GM19193 (cell line): ENCODE data around the gene HOXA7.

Source experiments
- POLR2A ChIP-seq: IDR thresholded peaks from 4 replicates; pipeline ENCODE4 v1.6.1; 2011; ENCODE audit not compliant: insufficient read depth, insufficient read length; ENCODE audit errors: extremely low read depth

HOXA7 gene

GRCh38 chr7:27197137-27198042 is 40.9 kb upstream of the HOXA7 start:
- no peak for TF ChIP-seq POLR2A

- no peak for TF ChIP-seq POLR2A
Observed at GRCh38 chr7:27196287-27196767, 39.9 kb upstream of the HOXA7 start.

- TF ChIP-seq POLR2A = no peak
Observed at GRCh38 chr7:27194686-27195379, 38.4 kb upstream of the HOXA7 start.

GRCh38 chr7:27194002-27194352 is 37.5 kb upstream of the HOXA7 start:
- no peak for TF ChIP-seq POLR2A

- no peak for TF ChIP-seq POLR2A
Observed at GRCh38 chr7:27193335-27194001, 37.0 kb upstream of the HOXA7 start.

- TF ChIP-seq POLR2A = no peak
Observed at GRCh38 chr7:27192546-27193334, 36.3 kb upstream of the HOXA7 start.

GRCh38 chr7:27191833-27192545 is 35.5 kb upstream of the HOXA7 start:
- TF ChIP-seq POLR2A = no peak

- no peak for TF ChIP-seq POLR2A
Observed at GRCh38 chr7:27191161-27191731, 34.8 kb upstream of the HOXA7 start.

GRCh38 chr7:27189997-27190748 is 33.7 kb upstream of the HOXA7 start:
- TF ChIP-seq POLR2A = no peak

GRCh38 chr7:27189295-27189996 is 33.0 kb upstream of the HOXA7 start:
- no peak for TF ChIP-seq POLR2A

GRCh38 chr7:27188386-27189294 is 32.2 kb upstream of the HOXA7 start:
- no peak for TF ChIP-seq POLR2A

GRCh38 chr7:27187475-27188385 is 31.3 kb upstream of the HOXA7 start:
- TF ChIP-seq POLR2A = no peak
